NCI-H510A (cell line): ENCODE measurements around the gene TTF2.

Experiments used
- DNase-seq: peaks from one replicate; lab custom pipeline; 2025; lab: John Stamatoyannopoulos, UW

The TTF2 gene

GRCh38 chr1:117059678-117060440, at the start of gene TTF2:
TSS of gene TTF2 (plus strand) at chr1:117060326. CDS start at chr1:117060347, 21 bp downstream.
- DNase-seq, result peak; percentile 98

- DNase-seq, result no peak
These were observed 48.8 kb upstream of the TTF2 start for GRCh38 chr1:117011334-117011733.

GRCh38 chr1:117013309-117013858, 46.7 kb upstream of the TTF2 start:
- peak; percentile 78 for DNase-seq

GRCh38 chr1:117014209-117014608, 45.9 kb upstream of the TTF2 start:
- no peak for DNase-seq

- DNase-seq, result no peak
These were observed 44.4 kb upstream of the TTF2 start for GRCh38 chr1:117015724-117016123.

GRCh38 chr1:117017062-117017461, 43.1 kb upstream of the TTF2 start:
- DNase-seq, result no peak

- no peak for DNase-seq
These were observed 42.5 kb upstream of the TTF2 start for GRCh38 chr1:117017648-117018047.

GRCh38 chr1:117020526-117021156, 39.5 kb upstream of the TTF2 start:
- DNase-seq, result no peak

- no peak for DNase-seq
These were observed 38.0 kb upstream of the TTF2 start for GRCh38 chr1:117022114-117022513.

GRCh38 chr1:117025568-117025967, 34.6 kb upstream of the TTF2 start:
- no peak for DNase-seq

- no peak for DNase-seq
These were observed 33.8 kb upstream of the TTF2 start for GRCh38 chr1:117026361-117026760.

GRCh38 chr1:117029685-117030084, 30.4 kb upstream of the TTF2 start:
- no peak for DNase-seq

GRCh38 chr1:117030271-117030877, 29.8 kb upstream of the TTF2 start:
- DNase-seq, result no peak

- DNase-seq, result no peak
These were observed 27.9 kb upstream of the TTF2 start for GRCh38 chr1:117032266-117032665.

GRCh38 chr1:117032681-117033539, 27.2 kb upstream of the TTF2 start:
- no peak for DNase-seq

GRCh38 chr1:117033772-117034171, 26.4 kb upstream of the TTF2 start:
- DNase-seq, result no peak

- no peak for DNase-seq
These were observed 25.3 kb upstream of the TTF2 start for GRCh38 chr1:117034791-117035290.

GRCh38 chr1:117036018-117036461, 24.1 kb upstream of the TTF2 start:
- DNase-seq, result no peak

- no peak for DNase-seq
These were observed 22.3 kb upstream of the TTF2 start for GRCh38 chr1:117037802-117038201.

GRCh38 chr1:117038236-117038635, 21.9 kb upstream of the TTF2 start:
- DNase-seq, result no peak

GRCh38 chr1:117044217-117044616, 15.9 kb upstream of the TTF2 start:
- DNase-seq, result no peak

- no peak for DNase-seq
These were observed 14.5 kb upstream of the TTF2 start for GRCh38 chr1:117045644-117046043.
